HepG2 (cell line): Measurements from ENCODE around the gene CAMK1. TPM values are rescaled to one million over a fixed set of nuclear protein-coding genes. Genes with fewer than 3 reads are reported as not detected.

Experiments
- ELF4 ChIP-seq: sonication (generic); formaldehyde crosslinking; IDR thresholded peaks from 2 replicates; pipeline ENCODE4 v1.5.0; 2020; ENCODE audit warnings: missing genetic modification reagents, mild to moderate bottlenecking, moderate library complexity, borderline replicate concordance
- RARG ChIP-seq: sonication (generic); formaldehyde crosslinking; IDR thresholded peaks from 2 replicates; pipeline ENCODE4 v1.4.0; 2020; ENCODE audit warnings: low read depth, mild to moderate bottlenecking, missing genetic modification reagents
- RNF2 ChIP-seq: fragments of 450-650 bp; conservative IDR thresholded peaks from 2 replicates; pipeline ENCODE4 v1.6.1; 2016; ENCODE audit warnings: low read depth
- SRY ChIP-seq: sonication (generic); formaldehyde crosslinking; IDR thresholded peaks from 2 replicates; pipeline ENCODE4 v1.8.0; 2022; ENCODE audit warnings: mild to moderate bottlenecking, missing genetic modification reagents
- ZFYVE20 ChIP-seq: sonication (generic); formaldehyde crosslinking; IDR thresholded peaks from 2 replicates; pipeline ENCODE4 v1.8.0; 2023; ENCODE audit warnings: low read depth, mild to moderate bottlenecking, moderate library complexity, missing genetic modification reagents, borderline replicate concordance
- ZNF230 ChIP-seq: sonication (generic); formaldehyde crosslinking; IDR thresholded peaks from 2 replicates; pipeline ENCODE4 v1.4.0; 2020; ENCODE audit warnings: mild to moderate bottlenecking, missing genetic modification reagents
- ZNF24 ChIP-seq: fragments of 450-650 bp; IDR thresholded peaks from 2 replicates; pipeline ENCODE4 v1.6.1; 2017; ENCODE audit warnings: antibody characterized with exemption, mild to moderate bottlenecking
- ZNF570 ChIP-seq: sonication (generic); formaldehyde crosslinking; IDR thresholded peaks from 2 replicates; pipeline ENCODE4 v1.4.0; 2020; ENCODE audit warnings: mild to moderate bottlenecking, missing genetic modification reagents, borderline replicate concordance
- ZNF607 ChIP-seq: sonication (generic); formaldehyde crosslinking; IDR thresholded peaks from 2 replicates; pipeline ENCODE4 v1.5.1; 2020; ENCODE audit warnings: missing genetic modification reagents, mild to moderate bottlenecking, borderline replicate concordance
- polyA plus RNA-seq, 8 experiments: library from polyadenylated mRNA; depleted of rRNA in 3 of 8; stranded (reverse) in 7 of 8; unstranded in 1 of 8; fragments of >200 nt; fragmentation: Illumina TruSeq in 4 of 8; extraction: Trizol in 4 of 8; gene quantifications; 2 replicates each; pipeline versions ENCODE4 v1.2.1 to v1.2.3, GENCODE V29; 2011 to 2016; ENCODE audit warnings: low read depth in 4 of 8, missing spikeins in 1 of 8, mixed read lengths in 1 of 8; ENCODE audit not compliant: insufficient read depth in 1 of 8
- total RNA-seq, 5 experiments: library from RNA; depleted of rRNA; stranded (reverse); fragments of >200 nt; fragmentation: Illumina TruSeq; extraction: Trizol; gene quantifications; 2 replicates each; pipeline ENCODE4 v1.2.3, GENCODE V29; 2016; ENCODE audit warnings: low read depth in 1 of 5
- TF ChIP-seq, protein P1 (sequence below): sonication (generic); formaldehyde crosslinking; IDR thresholded peaks from 2 replicates; pipeline ENCODE4 v1.4.0; 2020; ENCODE audit warnings: missing genetic modification reagents, borderline replicate concordance
- TF ChIP-seq, protein P2 (sequence below): sonication (generic); formaldehyde crosslinking; IDR thresholded peaks from 2 replicates; pipeline ENCODE4 v1.5.1; 2020; ENCODE audit warnings: mild to moderate bottlenecking, missing genetic modification reagents, borderline replicate concordance
- TF ChIP-seq, protein P3 (sequence below): sonication (generic); formaldehyde crosslinking; IDR thresholded peaks from 2 replicates; pipeline ENCODE4; 2020; ENCODE audit warnings: missing genetic modification reagents, mild to moderate bottlenecking, borderline replicate concordance
- TF ChIP-seq, protein P4 (sequence below): sonication (generic); formaldehyde crosslinking; IDR thresholded peaks from 2 replicates; pipeline ENCODE4 v1.4.0; 2020; ENCODE audit warnings: missing genetic modification reagents, mild to moderate bottlenecking, borderline replicate concordance

Gene CAMK1
- total and polyA plus RNA-seq, 2 of the 13 experiments (the other 11 are each of a cell fraction or from before 2014, with no cell fraction given) = 26.4 to 53.3 TPM

DNA sequence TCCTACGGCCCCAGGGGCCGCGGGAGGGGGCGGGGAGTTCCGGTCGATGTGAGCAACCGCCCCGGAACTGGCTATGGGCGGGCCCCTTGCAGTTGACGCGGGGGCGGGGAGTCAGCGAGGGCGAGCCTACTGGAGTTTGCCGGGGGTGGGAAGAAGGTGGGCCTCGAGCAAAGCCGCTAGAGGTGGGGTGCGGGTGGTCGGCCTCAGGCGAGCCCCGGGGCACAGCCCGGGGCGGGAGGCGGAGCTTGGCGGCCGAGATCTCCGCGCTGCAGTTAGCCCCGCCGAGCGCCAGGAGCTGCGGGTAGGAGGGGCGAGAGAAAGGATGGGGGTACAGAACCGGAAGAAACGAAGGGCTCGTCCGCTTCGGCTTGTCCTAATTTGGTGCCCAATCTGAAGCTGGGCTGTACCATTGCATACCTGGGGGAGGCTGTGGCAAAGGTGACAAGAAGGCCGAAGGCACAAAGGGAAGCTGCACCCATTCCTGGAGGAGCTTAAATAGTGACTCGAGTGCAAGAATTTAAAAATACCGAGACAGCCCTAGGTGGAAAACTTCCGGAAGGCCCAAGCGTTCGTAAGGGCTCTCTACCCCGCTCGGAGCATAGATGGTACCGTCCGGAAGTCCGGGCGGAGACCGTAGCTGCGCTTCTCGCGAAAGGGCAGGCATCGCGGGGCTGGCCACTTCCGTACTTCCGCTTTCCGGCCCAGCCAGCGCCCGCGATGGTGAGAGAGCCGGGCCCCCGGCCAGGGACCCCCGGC lies 22.8 kb upstream of the CAMK1 start, which contains the start of the genes ARPC4 and TADA3 (continued):
- TF ChIP-seq, protein P1, sequence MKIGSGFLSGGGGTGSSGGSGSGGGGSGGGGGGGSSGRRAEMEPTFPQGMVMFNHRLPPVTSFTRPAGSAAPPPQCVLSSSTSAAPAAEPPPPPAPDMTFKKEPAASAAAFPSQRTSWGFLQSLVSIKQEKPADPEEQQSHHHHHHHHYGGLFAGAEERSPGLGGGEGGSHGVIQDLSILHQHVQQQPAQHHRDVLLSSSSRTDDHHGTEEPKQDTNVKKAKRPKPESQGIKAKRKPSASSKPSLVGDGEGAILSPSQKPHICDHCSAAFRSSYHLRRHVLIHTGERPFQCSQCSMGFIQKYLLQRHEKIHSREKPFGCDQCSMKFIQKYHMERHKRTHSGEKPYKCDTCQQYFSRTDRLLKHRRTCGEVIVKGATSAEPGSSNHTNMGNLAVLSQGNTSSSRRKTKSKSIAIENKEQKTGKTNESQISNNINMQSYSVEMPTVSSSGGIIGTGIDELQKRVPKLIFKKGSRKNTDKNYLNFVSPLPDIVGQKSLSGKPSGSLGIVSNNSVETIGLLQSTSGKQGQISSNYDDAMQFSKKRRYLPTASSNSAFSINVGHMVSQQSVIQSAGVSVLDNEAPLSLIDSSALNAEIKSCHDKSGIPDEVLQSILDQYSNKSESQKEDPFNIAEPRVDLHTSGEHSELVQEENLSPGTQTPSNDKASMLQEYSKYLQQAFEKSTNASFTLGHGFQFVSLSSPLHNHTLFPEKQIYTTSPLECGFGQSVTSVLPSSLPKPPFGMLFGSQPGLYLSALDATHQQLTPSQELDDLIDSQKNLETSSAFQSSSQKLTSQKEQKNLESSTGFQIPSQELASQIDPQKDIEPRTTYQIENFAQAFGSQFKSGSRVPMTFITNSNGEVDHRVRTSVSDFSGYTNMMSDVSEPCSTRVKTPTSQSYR = peak; percentile 61; the same call in 1 of the 2 replicates
- TF ChIP-seq, protein P2, sequence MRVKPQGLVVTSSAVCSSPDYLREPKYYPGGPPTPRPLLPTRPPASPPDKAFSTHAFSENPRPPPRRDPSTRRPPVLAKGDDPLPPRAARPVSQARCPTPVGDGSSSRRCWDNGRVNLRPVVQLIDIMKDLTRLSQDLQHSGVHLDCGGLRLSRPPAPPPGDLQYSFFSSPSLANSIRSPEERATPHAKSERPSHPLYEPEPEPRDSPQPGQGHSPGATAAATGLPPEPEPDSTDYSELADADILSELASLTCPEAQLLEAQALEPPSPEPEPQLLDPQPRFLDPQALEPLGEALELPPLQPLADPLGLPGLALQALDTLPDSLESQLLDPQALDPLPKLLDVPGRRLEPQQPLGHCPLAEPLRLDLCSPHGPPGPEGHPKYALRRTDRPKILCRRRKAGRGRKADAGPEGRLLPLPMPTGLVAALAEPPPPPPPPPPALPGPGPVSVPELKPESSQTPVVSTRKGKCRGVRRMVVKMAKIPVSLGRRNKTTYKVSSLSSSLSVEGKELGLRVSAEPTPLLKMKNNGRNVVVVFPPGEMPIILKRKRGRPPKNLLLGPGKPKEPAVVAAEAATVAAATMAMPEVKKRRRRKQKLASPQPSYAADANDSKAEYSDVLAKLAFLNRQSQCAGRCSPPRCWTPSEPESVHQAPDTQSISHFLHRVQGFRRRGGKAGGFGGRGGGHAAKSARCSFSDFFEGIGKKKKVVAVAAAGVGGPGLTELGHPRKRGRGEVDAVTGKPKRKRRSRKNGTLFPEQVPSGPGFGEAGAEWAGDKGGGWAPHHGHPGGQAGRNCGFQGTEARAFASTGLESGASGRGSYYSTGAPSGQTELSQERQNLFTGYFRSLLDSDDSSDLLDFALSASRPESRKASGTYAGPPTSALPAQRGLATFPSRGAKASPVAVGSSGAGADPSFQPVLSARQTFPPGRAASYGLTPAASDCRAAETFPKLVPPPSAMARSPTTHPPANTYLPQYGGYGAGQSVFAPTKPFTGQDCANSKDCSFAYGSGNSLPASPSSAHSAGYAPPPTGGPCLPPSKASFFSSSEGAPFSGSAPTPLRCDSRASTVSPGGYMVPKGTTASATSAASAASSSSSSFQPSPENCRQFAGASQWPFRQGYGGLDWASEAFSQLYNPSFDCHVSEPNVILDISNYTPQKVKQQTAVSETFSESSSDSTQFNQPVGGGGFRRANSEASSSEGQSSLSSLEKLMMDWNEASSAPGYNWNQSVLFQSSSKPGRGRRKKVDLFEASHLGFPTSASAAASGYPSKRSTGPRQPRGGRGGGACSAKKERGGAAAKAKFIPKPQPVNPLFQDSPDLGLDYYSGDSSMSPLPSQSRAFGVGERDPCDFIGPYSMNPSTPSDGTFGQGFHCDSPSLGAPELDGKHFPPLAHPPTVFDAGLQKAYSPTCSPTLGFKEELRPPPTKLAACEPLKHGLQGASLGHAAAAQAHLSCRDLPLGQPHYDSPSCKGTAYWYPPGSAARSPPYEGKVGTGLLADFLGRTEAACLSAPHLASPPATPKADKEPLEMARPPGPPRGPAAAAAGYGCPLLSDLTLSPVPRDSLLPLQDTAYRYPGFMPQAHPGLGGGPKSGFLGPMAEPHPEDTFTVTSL (CRISPR knock-in tag) = no peak
- no peak for TF ChIP-seq ZNF24
- peak; percentile 91 for TF ChIP-seq ELF4 (CRISPR knock-in tag)
- no peak; the same call in 1 of the 2 replicates for TF ChIP-seq ZNF607
- TF ChIP-seq, protein P3, sequence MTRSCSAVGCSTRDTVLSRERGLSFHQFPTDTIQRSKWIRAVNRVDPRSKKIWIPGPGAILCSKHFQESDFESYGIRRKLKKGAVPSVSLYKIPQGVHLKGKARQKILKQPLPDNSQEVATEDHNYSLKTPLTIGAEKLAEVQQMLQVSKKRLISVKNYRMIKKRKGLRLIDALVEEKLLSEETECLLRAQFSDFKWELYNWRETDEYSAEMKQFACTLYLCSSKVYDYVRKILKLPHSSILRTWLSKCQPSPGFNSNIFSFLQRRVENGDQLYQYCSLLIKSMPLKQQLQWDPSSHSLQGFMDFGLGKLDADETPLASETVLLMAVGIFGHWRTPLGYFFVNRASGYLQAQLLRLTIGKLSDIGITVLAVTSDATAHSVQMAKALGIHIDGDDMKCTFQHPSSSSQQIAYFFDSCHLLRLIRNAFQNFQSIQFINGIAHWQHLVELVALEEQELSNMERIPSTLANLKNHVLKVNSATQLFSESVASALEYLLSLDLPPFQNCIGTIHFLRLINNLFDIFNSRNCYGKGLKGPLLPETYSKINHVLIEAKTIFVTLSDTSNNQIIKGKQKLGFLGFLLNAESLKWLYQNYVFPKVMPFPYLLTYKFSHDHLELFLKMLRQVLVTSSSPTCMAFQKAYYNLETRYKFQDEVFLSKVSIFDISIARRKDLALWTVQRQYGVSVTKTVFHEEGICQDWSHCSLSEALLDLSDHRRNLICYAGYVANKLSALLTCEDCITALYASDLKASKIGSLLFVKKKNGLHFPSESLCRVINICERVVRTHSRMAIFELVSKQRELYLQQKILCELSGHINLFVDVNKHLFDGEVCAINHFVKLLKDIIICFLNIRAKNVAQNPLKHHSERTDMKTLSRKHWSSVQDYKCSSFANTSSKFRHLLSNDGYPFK = peak; percentile 46; the same call in 1 of the 2 replicates
- no peak; the same call in 1 of the 2 replicates for TF ChIP-seq SRY (CRISPR knock-in tag)
- peak; percentile 16; the same call in 1 of the 2 replicates for TF ChIP-seq ZNF230 (CRISPR knock-in tag)
- TF ChIP-seq ZNF570 (CRISPR knock-in tag) = no peak
- TF ChIP-seq, protein P4, sequence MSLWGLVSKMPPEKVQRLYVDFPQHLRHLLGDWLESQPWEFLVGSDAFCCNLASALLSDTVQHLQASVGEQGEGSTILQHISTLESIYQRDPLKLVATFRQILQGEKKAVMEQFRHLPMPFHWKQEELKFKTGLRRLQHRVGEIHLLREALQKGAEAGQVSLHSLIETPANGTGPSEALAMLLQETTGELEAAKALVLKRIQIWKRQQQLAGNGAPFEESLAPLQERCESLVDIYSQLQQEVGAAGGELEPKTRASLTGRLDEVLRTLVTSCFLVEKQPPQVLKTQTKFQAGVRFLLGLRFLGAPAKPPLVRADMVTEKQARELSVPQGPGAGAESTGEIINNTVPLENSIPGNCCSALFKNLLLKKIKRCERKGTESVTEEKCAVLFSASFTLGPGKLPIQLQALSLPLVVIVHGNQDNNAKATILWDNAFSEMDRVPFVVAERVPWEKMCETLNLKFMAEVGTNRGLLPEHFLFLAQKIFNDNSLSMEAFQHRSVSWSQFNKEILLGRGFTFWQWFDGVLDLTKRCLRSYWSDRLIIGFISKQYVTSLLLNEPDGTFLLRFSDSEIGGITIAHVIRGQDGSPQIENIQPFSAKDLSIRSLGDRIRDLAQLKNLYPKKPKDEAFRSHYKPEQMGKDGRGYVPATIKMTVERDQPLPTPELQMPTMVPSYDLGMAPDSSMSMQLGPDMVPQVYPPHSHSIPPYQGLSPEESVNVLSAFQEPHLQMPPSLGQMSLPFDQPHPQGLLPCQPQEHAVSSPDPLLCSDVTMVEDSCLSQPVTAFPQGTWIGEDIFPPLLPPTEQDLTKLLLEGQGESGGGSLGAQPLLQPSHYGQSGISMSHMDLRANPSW (CRISPR knock-in tag) = no peak
- no peak for TF ChIP-seq RNF2
- no peak for TF ChIP-seq RARG (CRISPR knock-in tag)
- TF ChIP-seq ZFYVE20 (CRISPR knock-in tag) = no peak
